Esophagus (tissue), 2 donors: ENCODE data around the gene IRX5. TPM values are rescaled to one million over a fixed set of nuclear protein-coding genes. Genes with fewer than 3 reads are reported as not detected.

Experiments
- H3K27ac ChIP-seq, 2 donors: one replicate each; pipeline ENCODE4 v1.5.1; 2013; ENCODE audit warnings: low read depth in 2 of 2, mild to moderate bottlenecking in 2 of 2, inconsistent platforms in 1 of 2, low read length in 1 of 2, moderate library complexity in 1 of 2
- H3K27me3 ChIP-seq, 2 donors: one replicate each; pipeline ENCODE4 v1.6.1; 2013; ENCODE audit warnings: low read length in 2 of 2, control low read depth in 1 of 2, mild to moderate bottlenecking in 1 of 2; ENCODE audit not compliant: insufficient read depth in 2 of 2, control insufficient read depth in 1 of 2
- H3K36me3 ChIP-seq, 2 donors: one replicate each; pipeline ENCODE4 v1.6.1; 2013; ENCODE audit warnings: low read length in 1 of 2; ENCODE audit not compliant: control insufficient read depth in 2 of 2, insufficient read depth in 2 of 2
- H3K4me1 ChIP-seq, 2 donors: one replicate each; pipeline ENCODE4 v1.6.1; 2013; ENCODE audit warnings: low read length in 1 of 2; ENCODE audit not compliant: control insufficient read depth in 2 of 2, insufficient read depth in 2 of 2
- H3K4me3 ChIP-seq, 2 donors: one replicate each; pipeline ENCODE4 v1.5.1; 2013; ENCODE audit warnings: low read length in 2 of 2, mild to moderate bottlenecking in 2 of 2, low read depth in 1 of 2, moderate library complexity in 1 of 2
- H3K9me3 ChIP-seq, 2 donors: one replicate each; pipeline ENCODE4 v1.6.1; 2013; ENCODE audit warnings: mild to moderate bottlenecking in 2 of 2, low read depth in 1 of 2, low read length in 1 of 2, moderate library complexity in 1 of 2; ENCODE audit not compliant: control insufficient read depth in 2 of 2, insufficient read depth in 1 of 2
- WGBS, 2 donors: extraction: QIAGEN DNeasy Blood & Tissue Kit; methylation state at CpG; one replicate each; pipeline ENCODE4 v1.1.7; 2013; 5-methylcytosine and 5-hydroxymethylcytosine counted together
- polyA plus RNA-seq, 2 donors: library from polyadenylated mRNA; stranded (reverse); fragments of 200-250 nt; gene quantifications; one replicate each; pipeline ENCODE4 v1.2.3, GENCODE V29; 2013
- donor health status: healthy with polysubstance abuse.
- donor health status: Bipolar disorder and iron deficiency.

The IRX5 gene
- polyA plus RNA-seq, 2 donors = 8.9 to 19.6 TPM

- Histone ChIP-seq H3K27me3 (peaks cover 0 to 4% of the 10 kb centered on the region in 2 donors), H3K36me3 (no peaks in the 10 kb centered on the region), H3K9me3 (peaks cover 0 to 2% of the 10 kb centered on the region in 2 donors), H3K4me1 (peaks cover 0 to 6% of the 10 kb centered on the region in 2 donors), H3K4me3 (no peak overlapping the region), H3K27ac (no peak overlapping the region)
- WGBS, 2 donors = 84 to 95% methylated on average over 2 of the region's 2 CpGs
Measured at GRCh38 chr16:54942353-54942943, 11.8 kb downstream of the IRX5 start.

GRCh38 chr16:54944002-54944401, 13.3 kb downstream of the IRX5 start:
- H3K27me3 ChIP-seq = no peaks in the 10 kb centered on the region

DNA sequence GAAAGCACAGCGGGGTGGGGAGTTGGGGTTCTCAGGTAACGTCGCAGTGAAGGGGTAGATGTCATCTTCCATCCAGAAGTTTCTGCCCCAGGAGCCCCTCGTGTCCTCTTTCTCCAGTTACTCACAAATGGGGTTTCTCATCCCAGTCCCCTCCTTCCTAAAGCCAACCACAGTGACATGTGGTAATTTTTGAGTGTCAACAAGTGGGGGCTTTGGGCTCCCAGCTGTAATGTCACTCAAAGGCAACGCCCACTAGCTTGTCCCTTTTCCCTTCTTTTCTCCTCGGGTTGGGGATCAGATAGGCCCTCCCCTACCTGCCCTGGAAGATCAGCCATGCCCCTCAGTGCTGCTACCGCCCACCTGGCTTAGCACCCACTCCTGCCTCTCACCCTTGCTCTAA, 14.4 kb downstream of the IRX5 start:
- H3K36me3 ChIP-seq = no peaks in the 10 kb centered on the region
- 78% methylated on average over 7 of the region's 7 CpGs for WGBS, 2 donors
- no peaks in the 10 kb centered on the region for H3K27me3 ChIP-seq
- H3K4me1 ChIP-seq = peaks cover 0 to 2% of the 10 kb centered on the region in 2 donors
- no peak overlapping the region for H3K27ac ChIP-seq
- no peak overlapping the region for H3K4me3 ChIP-seq
- no peaks in the 10 kb centered on the region for H3K9me3 ChIP-seq

More at GRCh38 chr16:54944002-54944401, 13.3 kb downstream of the IRX5 start:
- Histone ChIP-seq H3K4me3 (no peak overlapping the region), H3K36me3 (no peaks in the 10 kb centered on the region), H3K4me1 (peaks cover 0 to 2% of the 10 kb centered on the region in 2 donors), H3K9me3 (peaks cover 0 to 2% of the 10 kb centered on the region in 2 donors), H3K27ac (no peak overlapping the region)
- 53 to 55% methylated on average over 1 of the region's 1 CpG for WGBS, 2 donors

GRCh38 chr16:54946909-54947308, 16.2 kb downstream of the IRX5 start:
- Histone ChIP-seq H3K27ac (peak overlapping the region in 1 of 2 donors; percentile 73), H3K27me3 (no peaks in the 10 kb centered on the region), H3K9me3 (no peaks in the 10 kb centered on the region), H3K36me3 (no peaks in the 10 kb centered on the region), H3K4me1 (peaks cover 0 to 2% of the 10 kb centered on the region in 2 donors), H3K4me3 (no peak overlapping the region)
- WGBS, 2 donors = 30 to 50% methylated on average over 3 of the region's 3 CpGs

GRCh38 chr16:54947616-54948015, 17.0 kb downstream of the IRX5 start:
- no peak overlapping the region for H3K4me3 ChIP-seq
- H3K27me3 ChIP-seq = no peaks in the 10 kb centered on the region
- no peak overlapping the region for H3K27ac ChIP-seq
- peaks cover 0 to 2% of the 10 kb centered on the region in 2 donors for H3K4me1 ChIP-seq
- H3K9me3 ChIP-seq = no peaks in the 10 kb centered on the region
- no peaks in the 10 kb centered on the region for H3K36me3 ChIP-seq
- WGBS, 2 donors = 69 to 73% methylated on average over 3 of the region's 3 CpGs

GRCh38 chr16:54952195-54952594, 21.5 kb downstream of the IRX5 start:
- Histone ChIP-seq H3K36me3 (no peaks in the 10 kb centered on the region), H3K9me3 (no peaks in the 10 kb centered on the region), H3K4me3 (no peak overlapping the region), H3K4me1 (peaks cover 0 to 2% of the 10 kb centered on the region in 2 donors), H3K27me3 (no peaks in the 10 kb centered on the region), H3K27ac (no peak overlapping the region)
- 58 to 64% methylated on average over 4 of the region's 4 CpGs for WGBS, 2 donors

- no peaks in the 10 kb centered on the region for H3K27me3 ChIP-seq
- H3K9me3 ChIP-seq = no peaks in the 10 kb centered on the region
- WGBS, 2 donors = 95 to 96% methylated on average over 3 of the region's 3 CpGs
- H3K27ac ChIP-seq = no peak overlapping the region
- no peak overlapping the region for H3K4me3 ChIP-seq
- H3K36me3 ChIP-seq = no peaks in the 10 kb centered on the region
- no peaks in the 10 kb centered on the region for H3K4me1 ChIP-seq
Measured at GRCh38 chr16:54953461-54953860, 22.8 kb downstream of the IRX5 start.

GRCh38 chr16:54954220-54954619, 23.6 kb downstream of the IRX5 start:
- no peaks in the 10 kb centered on the region for H3K27me3 ChIP-seq
- H3K4me3 ChIP-seq = no peak overlapping the region
- 61 to 69% methylated on average over 3 of the region's 3 CpGs for WGBS, 2 donors

GRCh38 chr16:54955757-54956156, 25.1 kb downstream of the IRX5 start:
- H3K27ac ChIP-seq = no peak overlapping the region
- H3K27me3 ChIP-seq = no peaks in the 10 kb centered on the region
- H3K4me1 ChIP-seq = no peaks in the 10 kb centered on the region
- no peak overlapping the region for H3K4me3 ChIP-seq
- no peaks in the 10 kb centered on the region for H3K9me3 ChIP-seq
- no peaks in the 10 kb centered on the region for H3K36me3 ChIP-seq

More at GRCh38 chr16:54954220-54954619, 23.6 kb downstream of the IRX5 start:
- no peaks in the 10 kb centered on the region for H3K36me3 ChIP-seq
- H3K27ac ChIP-seq = no peak overlapping the region
- no peaks in the 10 kb centered on the region for H3K9me3 ChIP-seq
- no peaks in the 10 kb centered on the region for H3K4me1 ChIP-seq

- H3K4me3 ChIP-seq = no peak overlapping the region
- H3K27me3 ChIP-seq = no peaks in the 10 kb centered on the region
- 56 to 72% methylated on average over 2 of the region's 2 CpGs for WGBS, 2 donors
- no peak overlapping the region for H3K27ac ChIP-seq
- H3K4me1 ChIP-seq = no peaks in the 10 kb centered on the region
- H3K9me3 ChIP-seq = no peaks in the 10 kb centered on the region
- no peaks in the 10 kb centered on the region for H3K36me3 ChIP-seq
Measured at GRCh38 chr16:54957403-54958166, 26.9 kb downstream of the IRX5 start.
